Inflammatory macrophage treated with lipopolysaccharide for 4 hours (primary cell): ENCODE results near the gene ZNF837.
"Not testable (repeated sequence)": the region's sequence is repeated elsewhere in the genome, so short reads cannot be mapped to it uniquely, and the experiment has no call there.

Experiments
- DNase-seq: peaks from one replicate; pipeline ENCODE4 v3.0.0-alpha.2; 2020

ZNF837 gene

DNA sequence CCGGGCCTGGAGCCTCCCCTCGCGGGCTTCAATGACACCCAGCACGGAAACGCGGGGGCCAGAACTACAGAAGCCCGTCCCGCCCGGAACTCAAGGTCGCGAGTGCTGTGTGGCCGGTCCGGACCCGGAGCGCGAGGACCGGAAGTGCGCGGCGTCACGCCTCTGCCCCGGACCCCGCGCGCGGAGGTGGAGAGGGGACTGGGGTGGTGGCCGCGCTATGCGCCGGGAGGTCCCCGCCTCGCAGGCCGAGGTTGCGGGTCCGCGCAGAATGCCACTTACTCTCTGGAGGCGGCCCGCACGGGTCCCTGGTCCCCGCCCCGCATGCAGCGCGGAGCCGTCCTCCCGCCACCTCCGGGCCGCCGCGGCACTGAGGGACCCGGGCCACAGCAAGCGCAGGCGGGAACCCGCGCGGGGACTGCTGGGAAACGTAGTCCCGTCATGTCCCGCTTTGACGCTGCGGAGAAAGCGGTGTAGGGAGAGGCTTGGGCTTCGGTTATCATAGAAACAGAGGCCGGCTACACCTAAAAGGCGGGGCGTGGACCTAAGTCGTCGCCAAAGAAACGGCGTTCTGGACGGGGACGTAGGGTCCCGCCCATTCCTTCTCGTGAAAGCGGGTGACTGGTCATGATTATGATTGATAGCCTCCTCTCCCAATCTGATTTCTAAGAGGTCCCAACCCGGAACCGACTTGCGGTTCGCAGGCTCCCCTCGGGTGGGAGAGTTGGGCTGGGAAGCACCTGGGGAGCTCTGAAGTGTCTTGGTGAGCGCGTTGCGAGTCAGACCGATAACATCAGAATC is at the start of gene ZNF837:
Gene ZNF837 (minus strand): TSS at position 369 of the 798 bp plus-strand sequence. CDS start 11,698 bp downstream, outside the sequence.
- peak; percentile 100 for DNase-seq

DNA sequence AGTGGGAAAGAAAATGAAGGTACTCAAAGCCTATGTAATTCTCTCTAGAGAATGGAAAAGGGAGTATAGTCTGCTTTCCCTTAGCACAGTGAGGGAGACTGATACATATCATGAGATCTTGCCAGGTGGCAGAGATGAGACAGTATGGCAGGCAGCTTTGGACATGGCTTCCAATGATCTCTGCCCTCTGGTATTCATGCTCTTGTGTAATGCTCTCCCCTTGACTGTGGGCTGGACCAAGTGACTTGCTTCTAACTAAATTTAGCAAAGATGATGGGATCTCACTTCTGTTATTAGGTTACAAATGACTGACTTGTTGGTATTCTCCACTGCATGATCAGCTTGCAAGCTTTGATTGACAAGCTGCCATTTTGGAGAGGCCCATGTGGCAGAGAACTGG is 48.9 kb upstream of the ZNF837 start:
- DNase-seq: no peak

DNA sequence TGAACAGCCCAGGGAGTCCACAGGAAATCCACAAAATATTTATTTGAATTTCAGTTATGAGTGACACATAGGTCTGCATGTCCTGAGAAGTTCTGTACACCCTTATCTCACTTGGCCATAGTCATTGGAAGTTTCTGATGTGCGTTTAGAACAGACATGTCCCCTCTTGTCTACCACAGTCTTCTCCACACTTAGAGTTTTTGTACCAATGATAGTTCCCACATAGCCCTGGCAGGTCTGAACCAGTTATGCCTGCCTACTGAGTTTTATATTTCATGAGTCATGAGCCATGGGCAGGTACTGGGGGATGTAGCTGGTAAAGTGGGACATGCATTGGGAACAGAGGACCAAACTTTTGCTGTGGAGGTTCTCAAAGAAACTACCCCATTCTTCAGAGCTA is 47.8 kb upstream of the ZNF837 start:
- DNase-seq: no peak

DNA sequence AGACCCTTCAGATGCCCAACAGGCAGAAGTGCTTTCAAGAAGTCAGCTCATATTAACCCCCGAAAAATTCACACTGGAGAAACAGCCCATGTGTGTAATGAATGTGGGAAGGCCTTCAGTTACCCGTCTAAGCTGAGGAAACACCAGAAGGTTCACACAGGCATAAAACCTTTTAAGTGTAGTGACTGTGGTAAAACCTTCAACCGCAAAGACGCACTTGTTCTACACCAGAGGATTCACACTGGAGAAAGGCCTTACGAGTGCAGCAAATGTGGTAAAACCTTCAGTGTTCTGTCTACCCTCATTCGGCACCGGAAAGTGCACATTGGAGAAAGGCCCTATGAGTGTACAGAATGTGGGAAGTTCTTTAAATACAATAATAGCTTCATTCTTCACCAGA is 36.2 kb upstream of the ZNF837 start:
- DNase-seq: no peak

DNA sequence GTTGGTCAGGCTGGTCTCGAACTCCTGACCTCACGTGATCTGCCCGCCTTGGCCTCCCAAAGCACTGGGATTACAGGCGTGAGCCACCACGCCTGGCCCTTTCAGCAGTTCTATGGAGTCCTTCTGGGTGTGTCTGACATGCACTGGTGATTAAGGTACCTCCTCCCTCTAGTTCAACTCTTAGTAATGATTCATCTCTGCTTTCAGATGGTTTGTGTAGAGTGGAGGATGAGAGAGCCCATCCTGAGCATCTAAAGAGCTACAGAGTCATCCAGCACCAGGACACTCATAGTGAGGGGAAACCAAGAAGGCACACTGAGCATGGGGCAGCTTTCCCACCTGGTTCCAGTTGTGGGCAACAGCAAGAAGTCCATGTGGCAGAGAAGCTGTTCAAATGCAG is 35.8 kb upstream of the ZNF837 start:
- no peak for DNase-seq

DNA sequence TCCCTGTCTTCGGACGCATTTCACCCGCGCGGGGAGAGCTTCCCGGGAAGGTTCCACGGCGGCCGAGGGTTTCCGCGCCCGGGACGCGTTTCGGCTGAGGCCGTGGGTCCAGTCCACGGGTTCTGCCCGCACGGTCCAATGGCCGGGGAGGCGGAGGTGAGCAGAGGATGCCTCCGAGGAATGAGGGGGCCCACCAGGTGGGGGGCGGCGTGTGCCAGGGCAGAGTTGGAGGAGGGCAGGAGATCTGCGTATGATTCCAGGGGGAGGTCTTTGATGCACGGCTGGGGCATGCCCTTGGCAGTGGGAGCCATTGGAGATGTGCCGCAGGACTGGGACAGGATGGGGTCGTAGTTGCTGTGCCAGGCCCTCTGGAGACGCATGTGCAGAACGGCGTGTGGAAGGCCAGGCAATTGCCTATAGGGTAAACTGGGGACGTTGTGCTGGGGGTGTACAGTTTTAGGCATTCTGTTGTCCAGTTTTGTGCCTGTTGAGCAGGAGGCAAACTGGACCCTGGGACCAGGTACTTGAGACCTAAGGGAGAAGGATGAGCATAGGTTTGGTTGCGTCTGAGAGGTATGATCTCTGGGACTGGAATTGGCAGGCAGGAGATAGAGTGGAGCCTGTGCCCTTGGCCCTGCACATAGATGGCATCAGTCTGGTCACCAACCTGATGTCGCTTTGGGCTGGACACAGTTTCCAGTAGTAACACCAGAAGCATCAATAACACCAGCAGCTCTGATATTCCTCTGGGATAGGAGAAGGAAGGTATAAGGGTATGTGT is 28.4 kb upstream of the ZNF837 start:
- DNase-seq: no peak

DNA sequence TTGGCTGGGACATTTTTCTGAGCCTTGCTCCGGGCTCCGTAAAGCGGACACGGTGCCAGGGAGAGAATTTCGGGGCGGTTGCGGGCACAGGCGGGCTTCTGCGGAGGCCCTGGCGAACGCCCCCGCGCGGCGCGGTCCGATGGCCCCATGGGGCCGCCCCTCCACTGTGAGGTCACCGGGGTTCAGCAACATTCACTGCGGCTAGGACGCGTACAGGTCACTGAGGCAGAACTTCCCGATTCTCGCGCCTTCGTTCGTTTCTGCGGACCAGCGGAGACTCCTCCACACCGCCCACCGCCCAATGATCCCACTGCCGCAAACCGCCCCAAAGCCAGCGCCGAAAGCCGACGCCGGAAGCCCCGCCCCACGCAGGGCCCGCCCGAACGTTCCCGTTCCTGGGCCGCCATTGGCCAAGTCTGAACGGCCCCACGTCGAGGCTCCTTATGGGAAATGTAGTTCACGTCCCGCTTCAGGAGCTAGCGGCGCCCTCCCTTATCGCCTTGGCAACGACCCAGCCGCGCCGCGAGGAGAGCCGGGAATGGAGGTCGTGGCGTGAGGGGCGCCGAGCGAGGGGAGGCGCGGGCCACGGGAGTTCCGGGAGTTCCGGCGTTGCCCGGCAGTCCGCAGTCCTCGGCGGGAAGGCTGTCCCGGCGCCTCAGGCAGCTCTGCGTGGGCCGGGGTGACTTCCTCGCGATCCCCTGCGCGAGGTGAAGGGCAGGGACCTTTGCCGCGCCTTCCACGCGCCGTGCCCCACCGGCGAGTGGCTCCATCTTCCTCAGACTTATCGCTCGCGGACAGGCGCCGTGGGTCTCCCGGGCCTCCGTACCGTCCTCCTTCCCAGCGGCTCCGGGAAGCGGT is 27.6 kb upstream of the ZNF837 start, which contains the start of gene ZNF584:
Gene ZNF584 (plus strand): TSS at position 498 of the 858 bp plus-strand sequence. CDS start 499 bp downstream, outside the sequence.
- DNase-seq: peak; percentile 95

DNA sequence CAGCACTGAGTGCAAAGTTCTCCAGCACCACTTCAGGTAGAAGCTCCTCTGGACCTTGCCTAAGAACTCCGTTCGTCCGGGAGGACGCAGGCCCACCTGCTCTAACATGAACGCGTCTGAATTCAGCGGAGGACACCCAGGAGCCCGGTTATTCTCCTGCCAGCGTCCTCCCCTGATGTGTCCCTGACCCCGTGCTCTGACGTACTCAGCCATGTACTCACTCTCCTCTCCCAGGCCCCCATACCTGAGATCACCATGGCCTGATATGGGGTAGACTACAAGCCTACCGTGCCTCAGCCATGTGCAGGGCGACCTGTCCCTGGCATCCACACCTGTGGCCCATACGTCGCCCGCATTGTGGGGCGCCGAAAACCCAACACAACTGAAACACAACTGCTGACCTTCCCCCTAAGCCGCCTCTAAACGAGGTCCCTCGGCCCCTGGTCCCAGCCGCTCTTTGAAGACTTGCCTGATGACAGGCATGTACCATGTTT is 26.9 kb upstream of the ZNF837 start:
- no peak for DNase-seq

DNA sequence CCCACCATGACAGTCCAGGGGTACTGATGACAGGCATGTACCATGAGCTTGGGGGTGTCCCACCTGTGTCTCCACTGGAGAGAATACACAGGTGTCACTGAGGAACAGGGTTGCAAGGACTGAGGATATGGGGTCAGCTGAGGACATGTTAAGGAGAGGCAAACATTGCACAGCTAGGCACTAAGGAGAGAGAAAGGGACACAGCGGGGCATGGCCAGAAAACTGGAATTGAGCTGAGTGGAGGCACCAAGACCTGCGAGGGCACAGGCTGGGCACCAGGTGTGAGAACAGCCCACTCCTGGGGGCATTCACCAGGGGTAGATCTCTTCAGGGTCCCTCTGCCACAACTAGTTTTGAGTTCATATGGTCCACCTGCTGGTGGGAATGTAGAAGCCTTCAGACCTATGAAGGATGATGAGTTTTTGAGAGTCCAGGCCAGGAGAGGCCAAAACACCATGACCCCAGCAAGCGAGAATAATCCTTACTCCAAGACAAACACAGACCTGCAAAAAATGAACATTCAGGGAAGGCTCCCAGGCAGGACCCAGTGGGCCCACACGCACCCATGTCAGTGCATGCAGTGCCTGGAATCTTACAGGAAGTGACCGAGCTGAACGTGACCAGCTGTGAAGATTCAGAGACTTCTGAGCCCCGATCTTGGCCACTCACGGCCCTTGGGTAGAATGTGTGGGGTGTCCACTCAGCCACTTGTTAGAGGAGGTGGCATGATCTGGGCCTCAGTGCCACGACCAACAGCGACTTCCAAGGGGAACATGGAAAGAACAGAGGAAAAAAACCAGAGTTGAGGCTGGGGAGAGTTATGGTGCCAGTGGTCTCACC is 26.2 kb upstream of the ZNF837 start:
- DNase-seq: no peak

DNA sequence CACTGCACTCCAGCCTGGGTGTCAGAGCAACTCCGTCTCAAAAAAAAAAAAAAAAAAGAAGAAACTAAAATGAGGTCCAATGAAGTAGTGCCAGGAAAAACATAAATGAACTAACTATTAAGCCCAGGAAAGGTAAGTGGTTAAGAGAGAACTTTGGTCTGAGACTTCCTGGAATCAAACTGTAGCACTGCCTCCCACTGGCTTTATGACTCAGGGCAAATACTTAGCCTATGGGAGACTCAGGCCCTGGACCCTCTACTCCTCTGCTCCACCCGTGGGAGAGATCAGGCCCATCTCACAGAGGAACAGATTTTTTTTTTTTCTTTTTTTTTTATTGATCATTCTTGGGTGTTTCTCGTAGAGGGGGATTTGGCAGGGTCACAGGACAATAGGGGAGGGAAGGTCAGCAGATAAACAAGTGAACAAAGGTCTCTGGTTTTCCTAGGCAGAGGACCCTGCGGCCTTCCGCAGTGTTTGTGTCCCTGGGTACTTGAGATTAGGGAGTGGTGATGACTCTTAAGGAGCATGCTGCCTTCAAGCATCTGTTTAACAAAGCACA is 23.2 kb upstream of the ZNF837 start:
- DNase-seq: not testable (repeated sequence)

DNA sequence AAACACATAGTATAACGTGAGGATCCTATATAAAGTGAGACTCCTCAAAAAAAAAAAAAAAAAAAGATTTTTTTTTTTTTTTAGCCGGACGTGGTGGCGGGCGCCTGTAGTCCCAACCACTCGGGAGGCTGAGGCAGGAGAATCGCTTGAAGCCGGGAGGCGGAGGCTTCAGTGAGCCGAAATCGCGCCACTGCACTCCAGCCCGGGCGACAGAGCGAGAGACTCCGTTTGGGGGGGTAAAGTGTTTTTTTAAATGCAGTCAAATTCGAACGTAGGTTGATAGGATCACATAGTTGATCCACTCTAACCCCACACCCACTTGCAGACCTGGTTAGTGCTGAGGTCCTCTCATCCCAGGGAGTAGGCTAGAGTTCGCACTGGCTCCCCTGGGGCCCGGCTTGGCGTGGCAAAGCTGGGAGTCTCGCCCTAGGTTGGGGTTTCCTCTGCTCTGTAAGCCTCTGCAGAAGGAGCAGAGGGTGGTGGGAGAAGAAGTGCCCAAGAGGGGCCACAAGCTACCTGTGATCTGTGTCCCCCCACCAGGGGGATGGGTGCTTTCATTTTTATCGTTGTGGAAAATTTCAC is 21.1 kb upstream of the ZNF837 start:
- DNase-seq: no peak

DNA sequence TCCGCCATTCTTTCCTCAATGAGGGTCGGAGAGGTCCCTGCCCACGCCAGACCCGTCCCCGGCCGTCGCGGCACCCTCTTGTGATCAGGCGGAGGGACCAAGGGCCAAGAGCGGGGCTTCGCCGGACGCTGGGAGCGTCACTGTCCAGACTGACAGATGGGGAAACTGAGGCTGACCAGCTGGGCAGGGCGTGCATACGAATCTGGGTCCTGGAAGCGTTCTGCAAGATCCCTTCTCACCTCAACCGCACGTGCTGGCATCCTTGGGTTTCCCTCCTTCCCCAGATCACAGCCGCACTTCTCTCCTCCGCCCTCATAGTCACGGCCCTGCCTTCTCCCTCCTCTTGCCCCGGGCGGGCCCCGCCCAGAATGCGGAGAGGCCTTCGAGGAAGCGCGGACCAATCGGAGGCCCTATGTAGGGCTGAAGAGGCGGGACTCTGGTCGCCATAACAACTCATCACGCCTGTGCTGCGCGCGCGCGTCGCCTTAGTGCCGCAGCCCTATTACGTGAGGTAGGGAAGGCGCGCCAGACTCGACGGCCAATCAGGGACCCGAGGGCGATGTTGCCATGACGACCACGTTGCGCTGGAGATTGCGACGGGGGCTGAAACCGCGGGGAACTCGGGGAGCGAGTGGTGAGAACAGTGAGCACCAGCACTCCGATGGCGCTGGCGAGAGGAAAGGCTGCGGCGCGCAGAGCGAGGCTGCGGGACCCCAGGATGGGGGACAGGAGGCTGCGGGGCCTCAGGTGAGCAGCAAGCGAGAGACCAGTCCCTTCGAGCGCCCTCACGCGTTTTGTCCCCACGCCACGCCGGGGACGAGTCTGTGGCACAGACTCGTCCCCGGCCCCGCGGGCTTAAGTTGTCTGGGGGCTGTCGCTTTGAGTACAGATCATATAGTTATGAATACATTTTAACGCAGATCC is 20.3 kb upstream of the ZNF837 start:
- DNase-seq: peak; percentile 100

DNA sequence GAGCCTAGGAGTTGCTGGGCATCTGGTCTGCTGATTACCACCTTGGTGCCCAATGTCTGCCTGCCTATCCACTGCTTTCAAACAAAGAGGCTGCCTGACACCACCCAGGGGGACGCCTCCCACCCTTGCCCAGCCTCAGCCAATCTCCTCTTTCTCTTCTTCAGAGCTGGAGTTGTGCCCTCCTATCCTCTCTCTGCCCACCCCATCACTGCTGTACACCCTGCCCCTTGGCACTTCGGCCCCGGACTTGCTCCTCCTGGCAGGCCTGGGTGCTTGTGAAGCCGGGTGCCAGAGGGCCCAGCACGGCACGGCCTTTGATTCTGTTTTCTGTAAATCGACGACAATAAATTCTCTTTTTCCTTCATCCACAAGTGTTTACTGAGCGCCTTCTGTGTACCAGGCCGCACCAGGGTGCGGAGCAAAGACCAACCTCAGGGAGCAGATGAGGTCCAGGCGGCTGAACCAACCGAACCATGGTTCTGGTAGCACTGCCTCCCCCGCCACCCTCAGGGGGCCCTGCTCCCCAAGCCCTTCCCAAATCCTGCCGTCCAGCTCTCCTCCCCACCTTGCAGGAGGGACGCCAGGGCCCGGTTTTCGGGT is 19.6 kb upstream of the ZNF837 start:
- DNase-seq: no peak

DNA sequence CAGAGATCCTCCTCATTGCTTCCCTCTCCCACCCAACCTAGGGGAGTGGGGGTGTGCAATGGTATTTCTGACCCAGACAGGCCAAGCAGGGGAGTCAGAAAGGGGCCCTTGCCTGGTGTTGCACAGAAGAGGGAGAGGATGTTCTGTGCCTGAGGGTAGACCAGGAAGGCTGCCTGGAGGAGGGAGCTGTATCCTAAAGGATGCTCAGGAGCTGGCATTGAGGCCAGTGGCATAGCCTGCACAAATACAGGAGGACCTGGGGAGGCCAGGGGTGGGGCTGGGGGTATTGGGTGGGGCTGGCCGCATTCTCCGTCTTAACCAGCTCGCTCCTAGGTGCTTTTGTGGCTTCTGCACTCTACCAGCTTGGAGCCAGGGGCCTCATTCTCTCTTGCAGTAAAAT is 19.1 kb upstream of the ZNF837 start:
- DNase-seq: no peak

DNA sequence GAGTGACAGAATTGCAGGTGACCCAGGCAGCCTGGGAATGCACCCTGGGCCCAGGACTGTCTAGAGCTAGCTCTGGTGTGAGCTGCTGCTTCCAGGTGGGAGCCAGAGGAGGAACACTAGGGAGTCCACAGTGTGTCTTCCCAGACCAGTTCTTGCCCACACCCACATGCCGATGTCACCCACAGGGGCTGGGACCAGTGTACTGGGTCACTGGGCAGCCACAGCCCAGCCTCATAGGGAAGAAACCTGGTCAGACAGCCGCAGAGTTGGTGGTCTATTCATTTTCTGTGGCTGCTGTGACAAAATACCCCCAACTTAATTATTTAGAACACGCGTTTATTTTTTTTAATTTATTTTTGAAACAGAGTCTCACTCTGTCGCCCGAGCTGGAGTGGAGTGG is 17.7 kb upstream of the ZNF837 start:
- no peak for DNase-seq

DNA sequence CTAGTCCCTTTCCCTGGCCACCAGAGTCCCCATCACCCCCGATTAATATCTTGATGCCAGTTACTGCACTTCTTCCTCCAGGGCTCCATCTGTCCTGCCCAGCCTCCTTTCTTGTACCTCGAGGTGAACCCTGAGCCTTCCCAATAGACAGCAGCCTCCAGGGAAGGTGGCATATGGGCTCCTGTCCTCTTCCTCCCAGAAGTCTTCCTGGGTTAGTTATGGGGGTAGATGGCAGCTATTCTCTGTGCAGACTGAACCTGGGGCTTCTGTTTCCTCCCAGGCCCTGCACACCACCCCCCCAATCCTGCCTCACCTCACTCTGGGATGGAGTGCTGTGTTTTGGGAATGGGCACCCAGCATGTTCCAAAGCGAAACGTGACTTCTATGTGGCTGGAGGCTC is 17.3 kb upstream of the ZNF837 start:
- no peak for DNase-seq

DNA sequence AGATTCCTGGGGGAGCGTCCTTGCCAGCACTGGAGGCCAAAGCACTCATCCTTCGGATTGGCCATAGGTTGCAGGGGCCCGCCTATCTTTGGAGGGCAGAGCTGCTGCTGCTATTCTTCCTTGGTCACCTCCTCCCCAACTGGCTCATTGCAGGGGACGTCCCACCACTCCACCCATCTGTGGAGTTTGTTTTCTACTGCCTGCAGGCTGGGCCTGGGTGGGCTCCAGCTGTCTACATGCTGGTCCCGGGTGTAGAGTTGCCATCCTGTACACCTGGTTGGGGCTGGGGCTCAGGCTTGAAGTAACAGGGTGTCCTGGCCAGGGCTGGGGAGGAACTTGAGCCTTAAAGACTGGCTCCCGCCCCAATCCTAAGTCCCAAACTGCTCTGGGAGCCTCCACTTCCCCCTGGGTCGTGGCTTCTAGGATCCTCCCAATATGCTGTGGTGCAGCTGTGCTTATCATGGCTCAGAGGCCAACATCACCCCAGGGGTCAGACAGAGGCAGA is 16.8 kb upstream of the ZNF837 start:
- no peak for DNase-seq

DNA sequence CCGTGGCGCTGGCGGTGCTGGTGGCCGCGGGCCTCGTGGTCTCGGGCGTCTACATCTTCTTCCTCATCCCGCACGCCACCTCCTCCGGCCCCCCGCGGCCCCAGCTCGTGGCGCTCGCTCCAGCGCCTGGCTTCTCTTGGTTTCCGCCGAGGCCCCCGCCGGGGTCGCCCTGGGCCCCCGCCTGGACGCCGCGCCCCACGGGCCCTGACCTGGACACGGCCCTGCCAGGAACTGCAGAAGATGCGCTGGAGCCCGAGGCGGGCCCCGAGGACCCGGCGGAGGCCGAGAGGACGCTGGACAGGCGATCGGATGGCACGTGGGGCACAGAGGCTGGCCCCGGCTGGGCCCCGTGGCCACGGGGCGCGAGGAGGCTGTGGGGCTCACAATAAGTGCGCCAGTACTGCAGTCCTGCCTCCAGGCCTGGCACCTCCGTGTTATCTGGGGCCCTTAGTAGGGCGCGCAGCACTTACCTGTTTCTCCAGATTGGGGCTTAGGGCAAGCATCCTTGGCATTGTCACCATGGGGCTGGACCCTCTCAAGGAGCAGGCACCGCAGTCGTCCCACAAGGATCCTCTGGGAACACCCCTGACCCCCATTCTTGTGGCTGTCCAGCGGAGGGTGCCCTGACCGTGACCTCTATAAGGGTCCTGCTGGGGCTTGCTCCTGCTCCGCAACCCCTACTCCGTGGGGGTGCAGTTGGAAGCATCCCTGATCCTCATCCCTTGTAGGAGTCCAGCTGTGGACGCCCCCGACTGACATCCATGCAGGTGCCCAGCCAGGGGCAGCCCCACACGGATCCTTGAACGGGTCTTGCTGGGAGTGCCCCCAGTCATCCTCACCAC is 16.1 kb upstream of the ZNF837 start:
- no peak for DNase-seq
